Measurements from ENCODE around the gene MED13L.

GRCh38 chr12:116059904-116060303 lies 217.6 kb downstream of the MED13L start:
- TF ChIP-seq CTCF (IDR thresholded peaks at IDR 0.05) (no peak), POLR2AphosphoS5 (IDR thresholded peaks at IDR 0.05) (no peak), POLR2A (IDR thresholded peaks at IDR 0.05) (no peak)
